Activated naive CD8-positive, alpha-beta T cell (primary cell): ENCODE data around the gene BFAR.
"Not testable (repeated sequence)": the region's sequence is repeated elsewhere in the genome, so short reads cannot be mapped to it uniquely, and the experiment has no call there.

Experiments used
- H3K27ac Mint-ChIP-seq: one replicate; pipeline ENCODE4 v1.8.0; 2021; ENCODE audit warnings: mixed read lengths
- H3K27me3 Mint-ChIP-seq: one replicate; pipeline ENCODE4 v1.8.0; 2021; ENCODE audit warnings: mixed read lengths
- H3K36me3 Mint-ChIP-seq: one replicate; pipeline ENCODE4 v1.8.0; 2021; ENCODE audit warnings: mixed read lengths
- H3K4me1 Mint-ChIP-seq: one replicate; pipeline ENCODE4 v1.8.0; 2021; ENCODE audit warnings: low read depth, mixed read lengths
- H3K4me3 Mint-ChIP-seq: one replicate; pipeline ENCODE4 v1.8.0; 2021; ENCODE audit warnings: mild to moderate bottlenecking, mixed read lengths
- H3K9me3 Mint-ChIP-seq: one replicate; pipeline ENCODE4 v1.8.0; 2021; ENCODE audit warnings: low read depth, mixed read lengths

BFAR gene

DNA sequence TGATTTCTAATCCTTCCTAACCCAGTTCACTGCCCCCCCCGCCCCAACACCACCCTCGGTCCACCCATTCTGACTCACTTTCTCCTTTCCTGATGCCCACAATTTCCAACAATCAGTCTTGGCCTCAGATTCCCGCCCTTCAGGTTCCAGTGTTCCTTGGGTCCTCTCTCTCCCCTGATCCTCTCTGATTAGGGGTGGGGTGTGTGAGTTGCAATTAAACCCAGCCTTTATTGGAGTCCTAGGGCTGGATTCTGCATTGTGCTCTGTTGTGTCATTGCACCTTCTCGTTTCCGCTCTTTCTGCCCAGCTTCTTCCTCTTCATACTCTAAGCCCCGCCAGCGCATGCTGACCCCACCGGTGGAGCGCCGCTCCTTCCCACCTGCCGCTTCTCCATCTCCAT is 69.9 kb downstream of the BFAR start:
- H3K9me3 Mint-ChIP-seq, H3K27me3 Mint-ChIP-seq, H3K4me1 Mint-ChIP-seq, H3K4me3 Mint-ChIP-seq, H3K27ac Mint-ChIP-seq, H3K36me3 Mint-ChIP-seq: not testable (repeated sequence)

DNA sequence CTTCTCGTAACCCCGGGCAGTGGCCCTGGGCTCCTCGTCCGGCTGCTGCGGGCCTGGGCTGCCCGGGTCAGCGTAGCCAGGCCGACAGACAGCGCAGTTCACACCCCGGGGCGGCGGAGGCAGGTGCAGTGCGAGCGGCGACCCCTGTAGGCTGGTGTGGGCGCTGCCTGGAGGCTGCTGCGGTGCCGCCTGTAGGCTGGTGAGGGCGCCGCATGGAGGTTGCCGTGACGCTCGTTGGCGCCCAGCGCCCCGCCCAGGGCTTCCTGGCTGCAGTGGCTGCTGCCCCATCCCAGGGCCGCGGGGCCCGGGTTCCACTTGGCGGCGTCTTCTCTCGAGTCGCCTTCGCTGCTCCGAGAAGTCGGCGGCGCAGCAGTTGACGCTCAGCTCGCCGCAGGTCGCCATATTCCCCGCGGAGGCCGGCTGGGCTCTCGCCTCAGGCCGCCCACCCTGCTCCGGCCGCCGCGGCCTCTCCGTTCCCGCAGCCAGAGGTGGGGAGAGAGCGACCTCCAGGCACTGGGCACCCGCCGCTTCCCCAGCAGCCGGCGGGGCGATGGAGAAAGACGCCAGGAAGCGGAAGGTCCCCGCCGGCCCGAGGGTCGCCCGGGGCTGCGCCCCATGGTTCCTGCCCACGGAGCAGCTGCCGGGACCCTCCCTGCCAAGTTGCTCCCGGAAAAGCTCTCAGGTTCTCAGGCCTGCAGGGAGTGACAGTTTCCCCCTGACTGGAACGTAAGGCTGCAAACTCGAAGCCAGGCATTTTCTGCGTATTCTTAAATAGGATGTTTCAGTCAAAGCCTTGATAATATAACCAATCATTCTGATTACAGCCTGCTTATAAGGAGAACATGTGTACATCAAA is 70.6 kb downstream of the BFAR start, which contains the start of gene NPIPA3:
Gene NPIPA3 (plus strand): TSS at position 256 of the 856 bp plus-strand sequence. CDS start 5,533 bp downstream, outside the sequence.
- H3K27me3 Mint-ChIP-seq, H3K9me3 Mint-ChIP-seq: not testable (repeated sequence)

More for the DNA sequence above, 70.6 kb downstream of the BFAR start, which contains the start of gene NPIPA3:
- not testable (repeated sequence) for H3K36me3 Mint-ChIP-seq, H3K27ac Mint-ChIP-seq, H3K4me1 Mint-ChIP-seq, H3K4me3 Mint-ChIP-seq
